ENCODE measurements around the gene CREBBP. TPM values are rescaled to one million over a fixed set of nuclear protein-coding genes. Genes with fewer than 3 reads are reported as not detected.

The CREBBP gene
- total RNA-seq, 2 experiments from 2014 or later = 145 to 152 TPM

DNA sequence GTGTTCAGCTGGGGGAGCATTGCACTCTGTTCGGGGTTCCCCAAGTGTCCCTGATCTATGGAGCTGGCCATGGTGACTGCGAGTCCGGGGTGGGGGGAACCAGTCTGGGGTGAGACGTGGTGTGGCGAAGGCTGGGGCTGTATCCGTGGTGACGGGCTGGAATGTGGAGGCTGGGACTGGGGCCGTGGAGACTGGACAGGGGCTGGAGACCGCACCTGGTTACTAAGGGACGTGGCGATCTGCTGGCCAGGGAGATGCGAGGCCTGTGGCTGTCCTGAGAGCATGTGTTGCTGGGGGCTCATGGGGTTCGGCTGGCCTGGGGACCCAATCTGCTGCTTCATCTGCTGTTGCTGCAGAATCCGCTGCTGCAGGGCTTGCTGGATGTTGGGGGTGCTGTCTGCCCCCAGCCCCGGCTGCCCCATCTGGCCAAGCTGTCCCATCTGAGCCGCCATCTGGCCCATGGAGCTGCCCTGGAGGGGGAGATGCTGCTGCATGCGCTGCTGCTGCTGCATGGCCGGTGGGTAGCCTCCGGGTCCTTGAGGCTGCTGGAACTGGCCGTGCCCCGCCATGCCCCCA lies 152.6 kb downstream of the CREBBP start:
- TF ChIP-seq, protein P1, sequence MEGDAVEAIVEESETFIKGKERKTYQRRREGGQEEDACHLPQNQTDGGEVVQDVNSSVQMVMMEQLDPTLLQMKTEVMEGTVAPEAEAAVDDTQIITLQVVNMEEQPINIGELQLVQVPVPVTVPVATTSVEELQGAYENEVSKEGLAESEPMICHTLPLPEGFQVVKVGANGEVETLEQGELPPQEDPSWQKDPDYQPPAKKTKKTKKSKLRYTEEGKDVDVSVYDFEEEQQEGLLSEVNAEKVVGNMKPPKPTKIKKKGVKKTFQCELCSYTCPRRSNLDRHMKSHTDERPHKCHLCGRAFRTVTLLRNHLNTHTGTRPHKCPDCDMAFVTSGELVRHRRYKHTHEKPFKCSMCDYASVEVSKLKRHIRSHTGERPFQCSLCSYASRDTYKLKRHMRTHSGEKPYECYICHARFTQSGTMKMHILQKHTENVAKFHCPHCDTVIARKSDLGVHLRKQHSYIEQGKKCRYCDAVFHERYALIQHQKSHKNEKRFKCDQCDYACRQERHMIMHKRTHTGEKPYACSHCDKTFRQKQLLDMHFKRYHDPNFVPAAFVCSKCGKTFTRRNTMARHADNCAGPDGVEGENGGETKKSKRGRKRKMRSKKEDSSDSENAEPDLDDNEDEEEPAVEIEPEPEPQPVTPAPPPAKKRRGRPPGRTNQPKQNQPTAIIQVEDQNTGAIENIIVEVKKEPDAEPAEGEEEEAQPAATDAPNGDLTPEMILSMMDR (IDR thresholded peaks at IDR 0.05) = no peak
- ChIA-PET CTCF (no interaction called here), POLR2A (no interaction called here)
- Mint-ChIP-seq H3K9me3 (no peaks in the 10 kb centered on the region), H3K4me1 (ENCODE audit: low read depth) (no peaks in the 10 kb centered on the region), H3K27ac (no peak overlapping the region), H3K27me3 (no peaks in the 10 kb centered on the region), H3K4me3 (no peak overlapping the region), H3K36me3 (ENCODE audit: low read depth) (peaks cover 55% of the 10 kb centered on the region)
- H3K4me1 ChIP-seq (ENCODE audit: insufficient read depth, low read length) = no peaks in the 10 kb centered on the region
- no peak for ATAC-seq (ENCODE audit: poor library complexity)
- no peak overlapping the region for H3K4me3 ChIP-seq (ENCODE audit: low read length)
- H3K9me3 ChIP-seq (ENCODE audit: control insufficient read depth in 1 of 2, insufficient read depth in 1 of 2, low read length in 2 of 2) = no peaks in the 10 kb centered on the region
- H3K27ac ChIP-seq (ENCODE audit: low read depth in 1 of 2, low read length in 2 of 2) = no peak overlapping the region
- H3K36me3 ChIP-seq (ENCODE audit: insufficient read depth, low read length) = peaks cover 53% of the 10 kb centered on the region
- DNase-seq = no peak
- intact Hi-C loops (cut with DNase I, micrococcal nuclease) = no loop called here
- no peaks in the 10 kb centered on the region for H3K27me3 ChIP-seq (ENCODE audit: control insufficient read depth in 1 of 2, insufficient read depth in 2 of 2, low read length in 2 of 2)

DNA sequence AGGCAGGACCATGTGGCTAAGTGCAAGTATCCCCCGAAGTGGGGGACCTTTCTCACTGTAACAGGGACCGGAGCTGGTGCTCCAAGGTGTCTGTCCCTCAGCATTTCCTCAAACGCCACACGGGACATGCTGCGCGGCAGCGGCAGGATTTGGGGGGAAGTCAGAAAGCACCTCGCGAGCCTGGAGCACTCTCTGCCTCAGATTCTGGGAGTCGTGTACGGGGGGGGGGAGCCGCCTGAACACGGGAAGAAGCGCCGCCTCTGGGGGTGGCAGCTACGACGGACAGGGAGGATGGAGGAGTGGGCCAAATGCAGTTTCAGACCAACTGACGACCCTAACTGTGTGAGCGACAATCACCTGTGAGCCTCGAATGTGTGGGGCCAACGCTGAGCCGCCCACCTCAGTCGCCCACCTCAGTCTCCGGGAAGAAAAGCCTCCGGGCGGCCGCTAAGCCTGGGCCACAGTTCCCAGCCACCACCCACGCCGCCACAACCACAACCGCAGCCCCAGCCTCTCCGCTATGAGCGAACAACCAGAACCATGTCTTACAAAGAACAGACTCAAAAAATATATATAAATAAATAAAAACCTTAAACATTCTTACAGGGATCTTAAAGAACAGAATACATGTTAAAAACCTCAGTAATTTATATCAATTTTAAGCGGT lies 154.4 kb downstream of the CREBBP start:
- DNase-seq (no peak), ATAC-seq (ENCODE audit: poor library complexity) (no peak)
- H3K27ac ChIP-seq (ENCODE audit: low read depth in 1 of 2, low read length in 2 of 2) = no peak overlapping the region
- POLR2A ChIA-PET = no interaction called here
- Mint-ChIP-seq H3K9me3 (no peaks in the 10 kb centered on the region), H3K27ac (peak overlapping the region; percentile 36), H3K27me3 (no peaks in the 10 kb centered on the region), H3K36me3 (ENCODE audit: low read depth) (peaks cover 38% of the 10 kb centered on the region), H3K4me3 (no peak overlapping the region), H3K4me1 (ENCODE audit: low read depth) (no peaks in the 10 kb centered on the region)
- no peaks in the 10 kb centered on the region for H3K27me3 ChIP-seq (ENCODE audit: control insufficient read depth in 1 of 2, insufficient read depth in 2 of 2, low read length in 2 of 2)
- TF ChIP-seq, protein P1 (IDR thresholded peaks at IDR 0.05) = no peak
- intact Hi-C loops (cut with DNase I, micrococcal nuclease) = no loop called here
- H3K4me1 ChIP-seq (ENCODE audit: insufficient read depth, low read length) = no peaks in the 10 kb centered on the region
- no peaks in the 10 kb centered on the region for H3K9me3 ChIP-seq (ENCODE audit: control insufficient read depth in 1 of 2, insufficient read depth in 1 of 2, low read length in 2 of 2)
- H3K4me3 ChIP-seq (ENCODE audit: low read length) = no peak overlapping the region
- H3K36me3 ChIP-seq (ENCODE audit: insufficient read depth, low read length) = peaks cover 36% of the 10 kb centered on the region
- CTCF ChIA-PET = no interaction called here

DNA sequence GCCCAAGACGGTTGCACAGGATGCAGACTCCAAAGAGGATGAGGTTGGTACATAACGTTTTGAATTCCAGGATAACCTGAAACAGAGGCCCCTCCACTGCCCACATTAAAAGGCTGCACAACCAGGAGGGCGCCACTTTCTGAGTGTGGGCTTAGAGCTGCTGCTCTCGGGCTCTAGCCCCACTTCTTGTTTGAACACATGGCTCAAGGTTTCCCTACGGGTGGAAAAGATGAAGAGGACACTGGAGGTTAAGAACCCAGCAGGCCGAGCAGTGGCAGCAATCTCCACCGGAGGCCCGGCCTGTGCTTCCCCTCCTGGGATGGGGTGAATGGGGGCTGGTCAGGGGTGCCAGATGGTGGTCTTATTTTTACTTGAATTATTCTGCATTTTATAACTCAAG lies 155.2 kb downstream of the CREBBP start:
- H3K27ac Mint-ChIP-seq = no peak overlapping the region
- ChIA-PET POLR2A (no interaction called here), CTCF (no interaction called here)
- Histone ChIP-seq H3K27ac (ENCODE audit: low read depth in 1 of 2, low read length in 2 of 2) (no peak overlapping the region), H3K27me3 (ENCODE audit: control insufficient read depth in 1 of 2, insufficient read depth in 2 of 2, low read length in 2 of 2) (no peaks in the 10 kb centered on the region), H3K4me1 (ENCODE audit: insufficient read depth, low read length) (no peaks in the 10 kb centered on the region), H3K4me3 (ENCODE audit: low read length) (no peak overlapping the region), H3K9me3 (ENCODE audit: control insufficient read depth in 1 of 2, insufficient read depth in 1 of 2, low read length in 2 of 2) (no peaks in the 10 kb centered on the region), H3K36me3 (ENCODE audit: insufficient read depth, low read length) (peaks cover 27% of the 10 kb centered on the region)
- H3K36me3 Mint-ChIP-seq (ENCODE audit: low read depth) = peaks cover 29% of the 10 kb centered on the region
- H3K4me1 Mint-ChIP-seq (ENCODE audit: low read depth) = no peaks in the 10 kb centered on the region
- no peak overlapping the region for H3K4me3 Mint-ChIP-seq
- DNase-seq (no peak), ATAC-seq (ENCODE audit: poor library complexity) (no peak)
- no peaks in the 10 kb centered on the region for H3K9me3 Mint-ChIP-seq
- TF ChIP-seq, protein P1 (IDR thresholded peaks at IDR 0.05) = no peak
- intact Hi-C loops (cut with DNase I, micrococcal nuclease) = no loop called here
- H3K27me3 Mint-ChIP-seq = no peaks in the 10 kb centered on the region

Measured in CD4-positive, alpha-beta T cell (primary cell).